GM21786 (cell line): ENCODE data around the gene WDR46.
"Not testable (repeated sequence)": the region's sequence is repeated elsewhere in the genome, so short reads cannot be mapped to it uniquely, and the experiment has no call there.

Experiments used
- ATAC-seq: cut with Tn5 transposase; IDR thresholded peaks from one replicate; pipeline ENCODE4 v1.9.1; 2021; ENCODE audit not compliant: unreplicated experiment

Gene WDR46

DNA sequence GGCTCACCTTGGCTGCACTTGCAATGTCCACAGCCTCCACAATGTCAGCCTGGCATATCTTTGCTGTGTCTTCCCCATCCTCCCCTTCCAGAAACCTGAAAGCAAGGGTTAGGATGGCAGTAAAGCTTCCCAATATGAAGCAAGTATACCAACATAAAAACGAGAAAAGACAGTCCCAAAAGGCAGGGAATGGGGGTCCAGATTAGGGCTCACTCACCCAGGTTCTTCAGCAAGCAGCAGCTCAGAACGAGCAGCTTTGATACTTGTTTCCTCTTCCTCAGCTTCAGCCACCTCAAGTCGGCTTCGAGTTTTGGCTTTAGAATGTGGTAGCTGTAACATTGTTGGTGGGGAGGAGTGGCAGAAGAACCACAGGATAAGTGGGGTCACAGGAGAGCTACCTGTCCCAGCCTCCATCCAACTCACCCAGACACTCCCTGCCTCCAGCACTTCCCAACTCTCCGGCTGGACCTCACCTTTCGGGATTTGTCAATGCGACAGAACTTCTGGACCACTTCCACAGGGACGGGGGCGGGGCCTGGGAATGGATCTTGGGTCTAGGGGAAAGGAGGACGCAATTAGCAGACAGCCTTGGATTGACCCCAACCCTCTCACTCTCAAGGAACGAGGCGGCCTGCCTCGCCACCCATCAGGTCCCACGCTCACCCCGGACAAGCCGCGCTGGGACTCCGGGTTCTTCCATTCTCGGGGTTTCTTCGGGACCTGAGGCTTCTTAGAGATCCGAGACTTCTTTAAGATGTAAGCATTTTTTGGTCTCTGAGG is 708 bp downstream of the WDR46 start:
- ATAC-seq = no peak

DNA sequence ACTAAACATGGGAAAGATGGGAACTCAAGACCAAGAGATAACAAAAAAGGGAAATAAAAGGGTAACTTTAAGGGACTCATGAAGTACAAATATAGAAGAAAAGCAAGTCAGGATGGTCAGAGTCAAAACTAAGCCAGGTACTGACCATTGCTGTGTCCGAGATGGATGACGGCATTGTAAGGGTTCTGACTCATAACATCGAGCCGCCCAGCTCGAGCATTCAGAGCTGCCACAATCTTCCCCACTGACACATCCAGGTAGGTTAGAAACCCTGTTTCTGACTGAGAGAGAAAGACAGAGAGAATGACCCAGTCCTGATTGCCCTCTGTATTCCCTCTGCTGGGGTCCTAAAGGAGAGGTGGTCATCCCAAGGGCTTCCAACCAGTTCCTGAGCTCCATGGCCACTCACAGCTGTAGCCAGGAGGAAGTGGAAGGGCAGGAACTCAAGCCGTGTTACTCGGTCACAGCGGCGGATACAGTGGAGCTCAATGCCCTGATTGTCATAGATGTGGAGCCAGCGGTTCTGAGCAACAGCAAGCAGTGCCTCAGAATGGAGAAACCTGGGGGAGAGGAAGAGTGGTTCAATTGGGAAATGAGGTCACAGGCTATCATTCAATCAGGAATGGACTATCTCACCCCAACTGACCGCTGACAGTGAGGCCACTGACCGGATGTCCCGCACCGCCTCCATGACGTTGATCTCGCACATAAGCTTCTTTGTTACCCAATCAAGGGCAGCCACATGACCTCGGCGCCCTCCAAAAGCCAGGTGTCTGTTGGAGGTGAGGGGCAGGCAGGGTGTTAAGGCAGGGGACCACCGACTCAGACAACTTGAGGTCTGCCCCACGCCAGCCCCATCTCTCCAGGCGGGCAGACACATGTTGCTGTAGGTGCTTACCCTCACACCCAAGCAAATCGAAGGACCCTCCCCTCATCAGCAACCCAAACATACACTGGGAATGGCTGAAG is 1.8 kb downstream of the WDR46 start:
- ATAC-seq = no peak

DNA sequence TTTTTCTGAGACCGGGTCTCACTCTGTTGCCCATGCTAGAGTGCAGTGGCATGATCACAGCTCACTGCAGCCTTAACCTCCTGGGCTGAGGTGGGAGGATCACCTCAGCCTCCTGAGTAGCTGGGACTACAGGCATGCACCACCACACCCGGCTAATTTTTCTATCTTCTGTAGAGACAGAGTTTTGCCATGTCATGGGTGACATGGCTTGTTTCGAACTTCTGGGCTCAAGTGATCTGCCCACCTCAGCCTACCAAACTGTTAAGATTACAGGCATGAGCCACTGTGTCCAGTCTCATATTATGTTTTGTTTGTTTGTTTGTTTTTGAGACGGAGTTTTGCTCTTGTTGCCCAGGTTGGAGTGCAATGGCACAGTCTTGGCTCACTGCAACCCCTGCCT is 3.8 kb downstream of the WDR46 start:
- ATAC-seq = not testable (repeated sequence)

DNA sequence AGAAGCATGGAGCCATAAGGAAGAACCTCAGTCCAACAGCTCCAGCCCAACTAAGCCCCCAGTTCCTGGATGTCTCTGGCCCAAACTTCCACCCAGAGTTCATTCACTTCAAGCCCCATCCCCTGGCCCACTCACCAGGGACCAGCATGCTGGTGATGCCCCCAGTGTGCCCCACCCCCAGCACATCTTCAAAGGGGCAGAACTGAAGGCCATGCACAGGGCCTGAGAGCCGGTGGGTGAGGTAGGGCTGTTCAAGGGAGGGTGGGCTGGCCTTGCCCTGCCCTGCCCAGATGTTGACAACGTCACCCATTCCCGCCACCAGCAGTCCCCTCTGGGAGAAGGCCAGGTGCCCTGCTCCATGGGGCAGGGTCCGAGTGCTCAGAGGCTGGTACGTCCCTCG is 8.5 kb downstream of the WDR46 start:
- no peak for ATAC-seq

DNA sequence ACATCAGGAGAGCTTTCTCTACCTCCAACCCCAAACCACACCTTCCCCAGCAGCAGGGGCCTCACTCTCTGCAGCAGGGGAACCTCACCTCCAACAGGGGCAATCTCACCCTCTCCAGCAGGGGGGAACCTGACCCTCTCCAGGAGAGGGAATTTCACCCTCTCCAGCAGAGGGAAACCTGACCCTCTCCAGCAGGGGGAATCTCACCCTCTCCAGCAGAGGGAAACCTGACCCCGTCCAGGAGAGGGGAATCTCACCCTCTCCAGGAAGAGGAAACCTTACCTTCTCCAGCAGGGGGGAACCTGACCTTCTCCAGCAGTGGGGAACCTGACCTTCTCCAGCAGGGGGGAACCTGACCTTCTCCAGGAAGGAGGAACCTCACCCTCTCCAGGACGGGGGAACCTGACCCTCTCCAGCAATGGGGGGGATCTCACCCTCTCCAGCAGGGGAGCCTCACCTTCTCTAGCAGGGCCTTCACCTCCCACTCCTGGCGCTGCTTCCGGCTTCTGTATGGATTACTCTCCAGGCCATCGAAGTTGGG is 9.0 kb downstream of the WDR46 start:
- no peak for ATAC-seq

DNA sequence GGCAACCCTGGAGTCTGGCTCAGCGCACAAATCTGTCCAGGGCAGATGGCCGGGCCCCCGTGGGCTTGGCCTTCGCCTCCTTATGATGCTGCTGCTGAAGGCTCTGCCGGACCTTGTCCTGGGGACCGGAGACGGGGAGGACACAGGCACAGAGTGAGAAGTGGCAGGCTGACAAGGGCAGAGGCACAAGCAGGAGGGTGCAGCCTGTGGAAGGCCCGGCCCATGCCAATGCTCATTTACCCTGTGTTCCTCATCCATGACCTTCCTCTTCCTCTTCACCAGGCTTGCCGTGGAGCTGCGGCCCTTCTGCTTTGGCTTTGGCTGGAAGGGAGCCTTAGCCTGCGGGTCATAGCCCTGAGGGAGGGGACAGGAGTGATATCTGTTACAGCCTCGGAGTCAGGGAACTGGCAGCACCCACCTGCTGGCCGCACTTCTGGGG is 9.8 kb downstream of the WDR46 start:
- ATAC-seq = no peak

DNA sequence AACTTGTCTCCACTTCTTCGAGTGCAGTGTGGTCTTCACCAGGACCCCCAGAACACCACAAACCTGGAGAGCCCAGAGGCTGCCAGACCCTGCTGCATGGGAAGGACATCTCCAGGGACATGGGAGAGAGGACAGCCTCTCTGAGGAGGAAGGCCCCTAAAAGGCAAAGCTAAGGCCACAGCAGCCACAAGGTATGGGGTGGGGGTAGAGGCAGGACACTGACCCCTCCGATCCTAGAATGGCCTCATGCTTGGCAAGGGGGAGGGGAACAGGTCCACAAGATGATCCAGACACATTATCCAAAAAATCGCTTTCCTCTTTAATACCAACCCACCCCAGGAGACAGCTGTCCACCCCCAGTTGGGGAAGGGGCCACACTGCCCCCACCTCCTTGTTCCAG is 10.2 kb downstream of the WDR46 start:
- ATAC-seq = no peak

DNA sequence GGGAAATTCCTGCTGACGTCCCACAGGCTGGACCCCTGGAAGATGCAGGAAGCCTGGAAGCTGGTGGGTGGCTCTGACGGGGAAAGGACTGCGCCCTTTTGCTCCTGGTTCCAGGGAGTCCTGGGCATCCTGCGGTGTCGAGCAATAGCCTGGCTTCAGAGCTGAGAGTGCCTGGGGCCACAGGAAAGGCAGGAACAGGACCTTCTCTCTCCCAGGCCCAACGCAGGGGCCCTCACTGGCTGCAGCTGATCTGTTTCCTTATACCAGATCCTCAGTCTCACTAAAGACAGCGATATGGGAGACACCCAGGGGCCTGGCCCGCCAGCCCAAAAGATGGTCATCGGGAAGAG is 10.7 kb downstream of the WDR46 start:
- ATAC-seq = no peak

DNA sequence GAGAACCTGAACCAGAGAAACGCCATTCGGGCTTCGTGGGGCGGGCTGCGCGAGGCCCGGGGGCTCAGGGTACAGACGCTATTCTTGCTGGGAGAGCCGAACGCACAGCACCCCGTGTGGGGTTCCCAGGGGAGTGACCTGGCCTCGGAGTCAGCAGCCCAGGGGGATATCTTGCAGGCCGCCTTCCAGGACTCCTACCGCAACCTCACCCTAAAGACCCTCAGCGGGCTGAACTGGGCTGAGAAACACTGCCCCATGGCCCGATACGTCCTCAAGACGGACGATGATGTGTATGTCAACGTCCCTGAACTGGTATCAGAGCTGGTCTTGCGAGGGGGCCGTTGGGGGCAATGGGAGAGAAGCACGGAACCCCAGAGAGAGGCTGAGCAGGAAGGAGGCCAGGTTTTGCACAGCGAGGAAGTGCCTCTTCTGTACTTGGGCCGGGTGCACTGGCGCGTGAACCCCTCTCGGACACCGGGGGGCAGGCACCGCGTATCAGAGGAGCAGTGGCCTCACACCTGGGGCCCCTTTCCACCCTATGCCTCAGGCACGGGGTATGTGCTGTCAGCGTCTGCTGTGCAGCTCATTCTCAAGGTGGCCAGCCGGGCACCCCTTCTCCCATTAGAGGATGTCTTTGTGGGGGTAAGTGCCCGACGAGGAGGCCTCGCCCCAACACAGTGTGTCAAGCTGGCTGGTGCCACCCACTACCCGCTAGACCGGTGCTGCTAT is 11.2 kb downstream of the WDR46 start:
- ATAC-seq = no peak

DNA sequence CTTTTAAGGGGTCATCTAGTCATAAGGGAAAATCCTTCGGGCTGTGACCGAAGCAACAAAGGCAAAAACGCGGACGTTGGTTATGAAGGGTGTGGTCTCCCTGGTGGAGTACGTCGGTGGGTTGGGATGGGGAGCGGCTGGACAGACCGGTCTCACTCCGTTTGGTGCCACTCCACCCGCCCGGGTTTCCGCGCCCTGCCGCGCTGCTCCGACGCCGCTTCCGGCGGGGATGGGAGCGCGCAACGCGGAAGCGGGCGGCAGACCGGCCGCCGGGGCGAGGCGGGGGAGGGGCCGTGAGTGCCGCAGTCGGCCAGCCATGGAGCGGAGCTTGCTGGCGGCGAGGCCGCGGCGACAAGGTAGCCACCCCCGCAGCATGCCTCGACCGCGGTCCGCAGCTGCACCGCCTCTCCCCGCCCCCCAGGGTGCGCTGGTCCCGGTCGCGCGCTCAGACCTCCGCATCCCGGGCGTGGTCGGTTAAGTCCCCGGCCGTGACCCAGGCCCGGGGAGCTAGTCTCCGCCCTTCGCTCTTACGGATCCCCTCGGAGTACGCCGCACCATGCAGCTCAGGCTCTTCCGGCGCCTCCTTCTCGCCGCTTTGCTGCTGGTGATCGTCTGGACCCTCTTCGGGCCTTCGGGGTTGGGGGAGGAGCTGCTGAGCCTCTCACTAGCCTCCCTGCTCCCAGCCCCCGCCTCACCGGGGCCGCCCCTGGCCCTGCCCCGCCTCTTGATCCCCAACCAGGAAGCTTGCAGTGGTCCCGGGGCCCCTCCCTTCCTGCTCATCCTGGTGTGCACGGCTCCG is 12.0 kb downstream of the WDR46 start, which contains the start of gene B3GALT4:
Gene B3GALT4, plus strand, starts transcription at position 260 of the 799 bp plus-strand sequence. Its CDS starts 297 bp downstream, at position 557.
- peak; percentile 57 for ATAC-seq

DNA sequence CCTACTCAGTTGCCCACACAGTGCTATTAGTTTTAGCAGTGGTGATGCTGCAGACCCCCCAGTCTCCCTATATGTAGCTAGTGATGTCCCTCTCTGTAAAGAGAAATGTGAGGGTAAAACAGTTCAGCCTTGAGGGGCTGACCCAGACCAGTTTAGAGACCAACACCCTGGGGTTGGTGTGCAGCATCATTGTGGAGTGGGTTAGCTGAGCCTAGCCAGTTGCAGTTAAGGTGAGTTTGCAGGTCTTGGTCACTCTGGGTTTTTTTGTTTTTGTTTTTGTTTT is 12.5 kb downstream of the WDR46 start:
- ATAC-seq = no peak

DNA sequence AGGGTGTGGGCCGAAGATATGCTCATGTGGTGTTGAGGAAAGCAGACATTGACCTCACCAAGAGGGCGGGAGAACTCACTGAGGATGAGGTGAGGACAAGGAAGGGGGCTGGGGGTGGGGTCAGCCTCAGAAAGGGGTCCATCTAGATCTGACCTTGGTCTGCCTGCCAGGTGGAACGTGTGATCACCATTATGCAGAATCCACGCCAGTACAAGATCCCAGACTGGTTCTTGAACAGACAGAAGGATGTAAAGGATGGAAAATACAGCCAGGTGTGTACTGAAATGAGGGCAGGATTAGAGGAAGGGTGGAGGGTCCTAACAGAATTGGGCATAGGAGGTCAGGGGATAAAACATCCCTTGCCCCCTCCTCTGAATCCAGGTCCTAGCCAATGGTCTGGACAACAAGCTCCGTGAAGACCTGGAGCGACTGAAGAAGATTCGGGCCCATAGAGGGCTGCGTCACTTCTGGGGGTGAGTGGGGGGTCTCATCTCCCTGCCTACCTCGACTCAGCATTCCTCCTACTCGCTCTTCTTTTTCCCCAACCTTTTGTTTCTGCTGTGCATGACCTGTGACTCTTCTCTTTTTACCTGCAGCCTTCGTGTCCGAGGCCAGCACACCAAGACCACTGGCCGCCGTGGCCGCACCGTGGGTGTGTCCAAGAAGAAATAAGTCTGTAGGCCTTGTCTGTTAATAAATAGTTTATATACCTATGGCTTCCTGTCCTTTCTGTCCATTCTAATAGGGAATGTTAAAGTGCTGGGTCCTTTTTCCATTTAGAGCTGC is 13.1 kb downstream of the WDR46 start:
- ATAC-seq = not testable (repeated sequence)

DNA sequence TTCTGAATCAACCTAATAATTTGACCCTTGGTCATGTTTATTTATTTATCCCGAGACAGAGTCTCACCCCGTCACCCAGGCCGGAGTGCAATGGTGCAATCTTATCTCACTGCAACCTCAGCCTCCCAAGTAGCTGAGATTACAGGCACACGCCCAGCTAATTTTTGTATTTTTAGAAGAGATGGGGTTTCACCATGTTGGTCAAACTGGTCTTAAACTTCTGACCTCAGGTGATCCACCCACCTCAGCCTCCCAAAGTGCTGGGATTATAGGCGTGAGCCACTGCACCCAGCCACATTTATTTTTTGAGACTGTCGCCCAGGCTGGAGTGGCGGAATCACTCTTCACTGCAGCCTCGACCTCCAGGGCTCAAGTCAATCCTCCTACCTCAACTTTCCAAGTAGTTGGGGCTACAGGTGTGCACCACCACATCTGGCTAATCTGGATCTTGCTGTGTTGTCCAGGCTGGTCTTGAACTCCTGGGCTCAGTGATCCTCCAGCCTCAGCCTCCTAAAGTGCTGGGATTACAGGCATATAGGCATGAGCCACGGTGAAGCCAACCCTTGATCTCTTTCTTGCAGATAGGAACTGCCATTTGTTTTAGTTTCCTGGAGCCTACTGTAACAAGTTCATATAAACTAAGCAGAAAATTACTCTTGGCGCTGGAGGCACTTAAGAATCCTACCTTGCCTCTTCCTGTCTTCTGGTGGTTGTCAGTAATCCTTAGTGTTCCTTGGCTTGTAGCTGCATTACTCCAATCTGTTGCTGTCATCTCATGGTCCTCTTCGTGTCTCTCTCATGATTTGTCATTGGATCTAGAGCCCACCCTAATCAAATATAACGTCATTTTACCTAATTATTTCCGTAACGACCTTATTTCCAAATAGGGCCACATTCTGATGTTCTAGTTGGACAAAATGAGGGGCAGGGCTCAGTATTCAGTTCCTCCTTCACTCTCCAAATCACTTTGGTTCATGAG is 14.8 kb downstream of the WDR46 start:
- ATAC-seq = no peak

DNA sequence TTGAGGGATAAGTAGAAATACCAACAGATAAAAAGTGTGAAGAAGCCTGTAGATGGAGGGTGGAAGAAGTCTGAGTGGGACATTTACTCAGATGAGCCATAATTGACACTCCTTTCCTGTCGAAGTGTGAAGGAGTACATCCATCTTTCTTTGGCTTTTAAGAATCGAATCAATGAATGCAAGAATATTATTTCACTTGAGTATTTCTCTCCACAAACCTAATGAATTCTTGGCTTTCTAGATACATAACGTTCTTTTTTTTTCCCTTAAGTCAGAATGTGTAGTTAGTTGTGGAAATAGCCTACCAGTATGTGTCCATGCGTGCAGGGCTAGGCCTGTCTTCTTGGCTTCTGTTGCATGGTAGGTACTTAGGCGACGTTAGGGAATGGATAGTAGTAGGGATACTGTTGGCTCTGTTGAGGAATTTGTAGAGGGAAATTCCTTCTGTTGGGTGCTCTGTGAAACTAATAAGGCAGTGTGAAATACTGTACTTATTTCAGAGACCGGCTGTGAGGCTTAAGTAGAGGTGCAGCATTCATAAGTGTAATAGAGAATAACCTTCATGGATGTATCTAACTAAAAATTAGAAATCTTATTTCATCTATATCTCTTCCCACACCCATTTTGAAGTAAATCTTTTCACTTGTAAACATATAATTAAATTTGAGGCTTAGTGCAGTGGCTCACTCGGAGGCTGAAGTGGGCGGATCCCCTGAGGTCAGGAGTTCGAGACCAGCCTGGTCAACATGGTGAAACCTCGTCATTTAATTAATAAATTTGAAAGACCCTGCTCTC is 15.7 kb downstream of the WDR46 start:
- ATAC-seq = no peak

DNA sequence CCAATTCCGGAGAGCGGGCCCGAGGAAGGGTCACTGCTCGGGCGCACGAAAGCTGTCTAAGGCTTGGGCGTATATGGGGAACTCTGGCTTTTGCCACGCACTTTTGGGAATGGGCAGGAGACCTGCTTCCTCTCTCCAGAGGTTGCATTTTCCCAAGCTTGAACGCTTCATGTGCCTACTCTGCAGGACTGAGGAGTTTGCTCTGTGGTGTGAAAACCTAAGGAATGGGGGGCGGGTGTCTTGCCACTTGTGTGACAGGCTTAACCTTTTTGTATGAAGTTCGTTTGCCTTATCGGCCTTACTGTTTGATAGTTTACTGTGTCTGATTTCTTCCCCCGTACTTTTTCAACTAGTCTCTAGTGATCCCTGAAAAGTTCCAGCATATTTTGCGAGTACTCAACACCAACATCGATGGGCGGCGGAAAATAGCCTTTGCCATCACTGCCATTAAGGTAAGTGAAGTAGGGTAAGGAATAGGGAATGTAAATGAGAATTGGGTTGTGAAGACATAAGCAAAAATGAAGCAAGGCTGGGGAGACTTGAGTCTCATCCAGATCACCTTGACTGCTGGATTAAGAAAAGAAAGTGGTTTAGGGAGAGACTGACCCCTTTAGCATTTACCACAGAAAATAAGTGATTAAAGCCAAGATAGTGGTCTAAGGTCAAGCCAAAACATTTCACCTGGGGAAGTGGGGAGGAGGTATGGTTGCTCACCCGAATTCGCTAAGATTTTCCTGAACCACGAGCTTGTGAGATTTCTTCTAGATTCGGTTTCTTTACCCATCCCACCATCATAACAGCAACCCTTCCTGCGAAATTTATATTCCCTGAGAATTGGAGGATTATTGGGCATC is 16.5 kb downstream of the WDR46 start:
- no peak for ATAC-seq

DNA sequence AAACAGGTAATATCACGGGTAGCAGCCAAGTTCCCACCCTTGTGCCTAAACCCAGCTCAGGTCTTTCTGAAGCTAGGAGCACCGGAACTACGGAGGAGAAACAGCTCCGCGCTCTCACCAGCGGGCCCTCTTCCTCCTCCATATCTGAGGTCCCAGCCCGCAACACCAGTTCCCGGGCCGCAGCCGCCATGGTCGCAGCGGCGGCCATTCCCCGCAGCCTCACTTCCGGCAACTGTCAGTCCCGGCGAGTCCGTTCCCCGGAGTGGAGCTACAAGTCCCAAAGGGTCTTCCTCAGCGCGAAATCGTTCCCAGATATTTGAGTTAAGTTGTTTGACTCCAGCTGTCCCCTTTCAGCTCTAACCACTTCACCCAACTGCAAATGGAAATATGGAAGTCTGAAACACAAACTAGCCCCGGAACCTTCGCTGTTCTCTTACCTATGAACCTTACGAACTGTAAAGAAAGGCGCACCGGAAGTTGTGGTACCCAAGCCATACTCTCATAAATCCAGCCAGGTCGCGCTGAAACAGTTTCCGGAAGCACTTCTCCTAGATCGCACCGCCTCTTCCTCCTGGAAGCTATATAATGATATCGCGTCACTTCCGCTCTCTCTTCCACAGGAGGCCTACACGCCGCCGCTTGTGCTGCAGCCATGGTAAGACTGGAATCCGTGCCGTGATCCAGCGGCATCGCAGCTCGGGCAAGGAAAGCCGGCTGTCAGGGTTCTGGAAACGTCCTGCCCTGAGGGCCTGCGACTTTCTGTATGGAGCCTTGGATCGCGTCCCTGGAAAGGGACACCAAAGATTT is 17.4 kb downstream of the WDR46 start, which contains the start of the genes RPS18 and VPS52:
Gene RPS18, plus strand, starts transcription at position 608 of the 807 bp plus-strand sequence. Its CDS starts 45 bp downstream, at position 653.
Gene VPS52, minus strand, starts transcription at position 409 of the 807 bp plus-strand sequence. Its CDS starts 201 bp downstream, at position 208.
- peak; percentile 83 for ATAC-seq
